Measurements from ENCODE around the gene CTNNA3.

CTNNA3 gene

GRCh38 chr10:65945061-65945460, 1750.9 kb downstream of the CTNNA3 start:
- DNase-seq (ENCODE audit: low read depth, low spot score): no peak

- no peak for DNase-seq (ENCODE audit: low read depth, low spot score)
Observed at GRCh38 chr10:65943451-65943850, 1752.5 kb downstream of the CTNNA3 start.

GRCh38 chr10:65940816-65941662, 1755.0 kb downstream of the CTNNA3 start:
- DNase-seq (ENCODE audit: low read depth, low spot score): no peak

GRCh38 chr10:65940105-65940504, 1755.9 kb downstream of the CTNNA3 start:
- no peak for DNase-seq (ENCODE audit: low read depth, low spot score)

- no peak for DNase-seq (ENCODE audit: low read depth, low spot score)
Observed at GRCh38 chr10:65931291-65932070, 1764.5 kb downstream of the CTNNA3 start.

GRCh38 chr10:65911151-65911835, 1784.7 kb downstream of the CTNNA3 start:
- DNase-seq (ENCODE audit: low read depth, low spot score): no peak

- no peak for DNase-seq (ENCODE audit: low read depth, low spot score)
Observed at GRCh38 chr10:65910209-65910608, 1785.8 kb downstream of the CTNNA3 start.

- no peak for DNase-seq (ENCODE audit: low read depth, low spot score)
Observed at GRCh38 chr10:65907199-65907712, 1788.7 kb downstream of the CTNNA3 start.

GRCh38 chr10:65903620-65904019, 1792.4 kb downstream of the CTNNA3 start:
- DNase-seq (ENCODE audit: low read depth, low spot score): no peak

- DNase-seq (ENCODE audit: low read depth, low spot score): no peak
Observed at GRCh38 chr10:65900271-65900670, 1795.7 kb downstream of the CTNNA3 start.

GRCh38 chr10:65898055-65898454, 1797.9 kb downstream of the CTNNA3 start:
- no peak for DNase-seq (ENCODE audit: low read depth, low spot score)

- no peak for DNase-seq (ENCODE audit: low read depth, low spot score)
Observed at GRCh38 chr10:65894961-65895360, 1801.0 kb downstream of the CTNNA3 start.

- DNase-seq (ENCODE audit: low read depth, low spot score): no peak
Observed at GRCh38 chr10:65894379-65894778, 1801.6 kb downstream of the CTNNA3 start.

GRCh38 chr10:65893676-65894075, 1802.3 kb downstream of the CTNNA3 start:
- DNase-seq (ENCODE audit: low read depth, low spot score): no peak

GRCh38 chr10:65892284-65892683, 1803.7 kb downstream of the CTNNA3 start:
- no peak for DNase-seq (ENCODE audit: low read depth, low spot score)

GRCh38 chr10:65891073-65891981, 1804.7 kb downstream of the CTNNA3 start:
- DNase-seq (ENCODE audit: low read depth, low spot score): no peak

GRCh38 chr10:65864529-65864928, 1831.5 kb downstream of the CTNNA3 start:
- no peak for DNase-seq (ENCODE audit: low read depth, low spot score)

- DNase-seq (ENCODE audit: low read depth, low spot score): no peak
Observed at GRCh38 chr10:65864036-65864435, 1832.0 kb downstream of the CTNNA3 start.
